Measurements from ENCODE around the gene TOM1L1. TPM values are rescaled to one million over a fixed set of nuclear protein-coding genes. Genes with fewer than 3 reads are reported as not detected.

The TOM1L1 gene
- total RNA-seq, 6 experiments from 2014 or later = 36.5 to 74.5 (median 61.9) TPM

DNA sequence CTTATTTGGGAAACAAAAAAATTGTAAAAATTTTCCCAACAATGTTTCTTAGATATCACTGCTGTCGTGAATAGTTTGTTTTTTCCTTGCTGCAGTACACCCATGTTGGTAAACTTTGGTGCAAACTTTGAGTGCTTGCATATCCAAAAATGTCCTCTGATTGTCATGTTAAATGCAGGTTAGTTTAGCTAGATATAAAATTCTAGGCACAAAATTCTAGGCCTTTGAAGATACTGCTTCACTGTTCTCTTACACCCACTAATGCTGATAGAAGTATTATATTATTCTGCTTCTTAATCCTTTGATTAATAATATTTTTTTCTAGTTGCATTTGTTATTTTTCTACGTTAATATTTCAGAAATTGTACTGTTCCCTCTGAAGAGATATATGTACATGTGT is 16.1 kb downstream of the TOM1L1 start:
- DNase-seq (no peak), ATAC-seq (no peak)
- Histone ChIP-seq H3K27me3 (no peaks in the 10 kb centered on the region), H3K4me3 (no peak overlapping the region), H3K36me3 (peaks cover 0 to 69% (median 30%) of the 10 kb centered on the region in 4 donors), H3K9me3 (peaks cover 0 to 5% (median 2%) of the 10 kb centered on the region in 4 donors), H3K4me1 (no peaks in the 10 kb centered on the region), H3K27ac (no peak overlapping the region)
- 74% methylated on average over 2 of the region's 2 CpGs for WGBS (ENCODE audit: insufficient coverage, low coverage, low lambda C conversion rate, missing lambda C conversion rate)
- intact Hi-C loops (cut with DNase I) = no loop called here
- TF ChIP-seq, protein P1, sequence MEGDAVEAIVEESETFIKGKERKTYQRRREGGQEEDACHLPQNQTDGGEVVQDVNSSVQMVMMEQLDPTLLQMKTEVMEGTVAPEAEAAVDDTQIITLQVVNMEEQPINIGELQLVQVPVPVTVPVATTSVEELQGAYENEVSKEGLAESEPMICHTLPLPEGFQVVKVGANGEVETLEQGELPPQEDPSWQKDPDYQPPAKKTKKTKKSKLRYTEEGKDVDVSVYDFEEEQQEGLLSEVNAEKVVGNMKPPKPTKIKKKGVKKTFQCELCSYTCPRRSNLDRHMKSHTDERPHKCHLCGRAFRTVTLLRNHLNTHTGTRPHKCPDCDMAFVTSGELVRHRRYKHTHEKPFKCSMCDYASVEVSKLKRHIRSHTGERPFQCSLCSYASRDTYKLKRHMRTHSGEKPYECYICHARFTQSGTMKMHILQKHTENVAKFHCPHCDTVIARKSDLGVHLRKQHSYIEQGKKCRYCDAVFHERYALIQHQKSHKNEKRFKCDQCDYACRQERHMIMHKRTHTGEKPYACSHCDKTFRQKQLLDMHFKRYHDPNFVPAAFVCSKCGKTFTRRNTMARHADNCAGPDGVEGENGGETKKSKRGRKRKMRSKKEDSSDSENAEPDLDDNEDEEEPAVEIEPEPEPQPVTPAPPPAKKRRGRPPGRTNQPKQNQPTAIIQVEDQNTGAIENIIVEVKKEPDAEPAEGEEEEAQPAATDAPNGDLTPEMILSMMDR (IDR thresholded peaks at IDR 0.05) = no peak
- TF ChIP-seq POLR2A (IDR thresholded peaks at IDR 0.05) = no peak

- Histone ChIP-seq H3K4me3 (no peak overlapping the region), H3K27me3 (no peaks in the 10 kb centered on the region), H3K9me3 (peaks cover 0 to 5% (median 2%) of the 10 kb centered on the region in 4 donors), H3K4me1 (no peaks in the 10 kb centered on the region), H3K36me3 (peaks cover 0 to 53% (median 24%) of the 10 kb centered on the region in 4 donors), H3K27ac (no peak overlapping the region)
- ATAC-seq (no peak), DNase-seq (no peak)
- no peak for TF ChIP-seq POLR2A (IDR thresholded peaks at IDR 0.05)
- TF ChIP-seq, protein P1 (IDR thresholded peaks at IDR 0.05) = no peak
- intact Hi-C loops (cut with DNase I) = no loop called here
These were observed 18.8 kb downstream of the TOM1L1 start for GRCh38 chr17:54919425-54919824.

DNA sequence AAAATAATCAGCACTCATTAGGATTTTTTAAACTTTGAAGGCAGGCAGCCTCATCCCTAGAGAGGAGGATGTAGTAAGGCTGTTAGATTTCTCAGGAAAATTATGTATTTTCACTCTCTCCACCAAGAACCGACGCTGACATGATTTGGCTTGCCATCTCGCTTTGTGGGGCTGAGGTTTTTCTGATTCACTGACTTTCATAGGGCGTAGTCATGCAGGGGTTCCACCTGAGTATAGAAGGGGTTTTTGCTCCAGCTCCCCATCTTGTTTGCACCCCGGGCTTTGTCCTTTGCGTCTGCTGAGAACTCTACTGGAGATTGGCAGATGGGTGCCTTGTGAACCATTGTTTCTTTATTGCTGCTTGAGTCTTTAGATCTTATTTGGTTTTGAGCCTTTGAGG is 20.2 kb downstream of the TOM1L1 start:
- Histone ChIP-seq H3K27ac (no peak overlapping the region), H3K36me3 (peaks cover 0 to 39% (median 20%) of the 10 kb centered on the region in 4 donors), H3K4me1 (no peaks in the 10 kb centered on the region), H3K4me3 (no peak overlapping the region), H3K27me3 (no peaks in the 10 kb centered on the region), H3K9me3 (peaks cover 0 to 5% (median 2%) of the 10 kb centered on the region in 4 donors)
- WGBS (ENCODE audit: insufficient coverage, low coverage, low lambda C conversion rate, missing lambda C conversion rate) = 83% methylated on average over 5 of the region's 6 CpGs
- no peak for ATAC-seq
- intact Hi-C loops (cut with DNase I) = no loop called here
- TF ChIP-seq, protein P1 (IDR thresholded peaks at IDR 0.05) = no peak
- no peak for DNase-seq

DNA sequence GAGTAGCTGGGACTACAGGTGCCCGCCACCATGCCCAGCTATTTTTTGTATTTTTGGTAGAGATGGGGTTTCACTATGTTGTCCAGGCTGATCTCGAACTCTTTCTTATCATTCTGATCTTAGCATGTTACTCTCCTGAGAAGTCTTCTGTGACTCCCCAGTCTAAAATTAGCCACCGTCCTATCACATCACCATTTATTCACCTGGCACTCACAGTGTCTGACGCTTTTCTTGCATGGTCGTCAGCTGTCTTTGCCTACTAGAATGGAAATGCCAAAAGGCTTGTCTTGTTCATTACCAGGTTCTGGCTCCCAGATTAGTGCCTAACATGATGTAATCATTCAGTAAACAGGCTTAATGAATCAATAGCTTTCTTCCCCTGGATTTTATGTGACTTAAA is 23.8 kb downstream of the TOM1L1 start:
- H3K4me3 ChIP-seq = no peak overlapping the region
- H3K9me3 ChIP-seq = no peaks in the 10 kb centered on the region
- H3K27me3 ChIP-seq = no peaks in the 10 kb centered on the region
- H3K27ac ChIP-seq = no peak overlapping the region
- DNase-seq (no peak), ATAC-seq (peak in 2 of 4 donors; percentile 19 to 25)
- WGBS (ENCODE audit: insufficient coverage, low coverage, low lambda C conversion rate, missing lambda C conversion rate) = 91% methylated on average over 5 of the region's 5 CpGs
- TF ChIP-seq, protein P1 (IDR thresholded peaks at IDR 0.05) = no peak
- intact Hi-C loops (cut with DNase I) = no loop called here
- H3K36me3 ChIP-seq = peaks cover 0 to 16% (median 6%) of the 10 kb centered on the region in 4 donors
- H3K4me1 ChIP-seq = no peaks in the 10 kb centered on the region

DNA sequence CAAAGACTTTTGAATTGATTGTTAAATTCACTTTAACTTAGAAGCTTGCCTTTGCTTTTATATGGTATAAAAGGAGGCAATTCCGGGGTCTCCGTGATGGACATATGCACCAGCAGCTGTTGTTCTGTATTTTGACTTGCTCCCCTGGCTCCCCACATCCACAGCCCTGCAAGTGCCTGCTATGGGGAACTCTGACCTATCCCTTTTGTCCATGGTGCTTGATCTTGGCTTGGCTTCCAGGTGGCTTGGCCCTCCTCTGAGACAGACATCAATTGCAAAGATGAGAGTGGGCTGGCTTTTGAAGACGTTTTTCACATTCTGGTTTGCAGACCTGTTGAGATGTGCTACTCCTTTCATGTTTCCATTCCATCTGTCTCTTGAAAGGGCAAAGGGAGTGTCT is 26.9 kb downstream of the TOM1L1 start:
- no peaks in the 10 kb centered on the region for H3K9me3 ChIP-seq
- ATAC-seq (no peak), DNase-seq (no peak)
- H3K27me3 ChIP-seq = no peaks in the 10 kb centered on the region
- no peak overlapping the region for H3K4me3 ChIP-seq
- H3K4me1 ChIP-seq = no peaks in the 10 kb centered on the region
- intact Hi-C loops (cut with DNase I) = no loop called here
- no peak overlapping the region for H3K27ac ChIP-seq
- TF ChIP-seq POLR2A (IDR thresholded peaks at IDR 0.05) = no peak
- TF ChIP-seq, protein P1 (IDR thresholded peaks at IDR 0.05) = no peak
- 78% methylated on average over 1 of the region's 3 CpGs for WGBS (ENCODE audit: insufficient coverage, low coverage, low lambda C conversion rate, missing lambda C conversion rate)
- H3K36me3 ChIP-seq = peaks cover 0 to 37% (median 15%) of the 10 kb centered on the region in 4 donors

All from right lobe of liver (tissue), 6 donors.